OCI-LY3 (cell line): ENCODE data around the gene QPCTL.

ENCODE experiments used
- H2AFZ ChIP-seq: fragments of 200-600, 300-600 bp; shearing (Covaris generic); 2 replicates; pipeline ENCODE4 v1.6.0; 2014; ENCODE audit warnings: antibody characterized with exemption, low read depth, low read length
- H3K27ac ChIP-seq: fragments of 200-600, 300-600 bp; sonication (generic); 2 replicates; pipeline ENCODE4 v1.5.1; 2014; ENCODE audit warnings: mild to moderate bottlenecking, low read length, moderate library complexity, mixed read lengths
- H3K27me3 ChIP-seq: fragments of 200-600, 300-600 bp; sonication (generic); 2 replicates; pipeline ENCODE4 v1.6.1; 2014; ENCODE audit warnings: low read depth, low read length, mixed read lengths
- H3K36me3 ChIP-seq: fragments of 200-600, 300-600 bp; sonication (generic); replicated peaks from 2 replicates; pipeline ENCODE3; 2014; ENCODE audit warnings: low read depth, low read length, mixed read lengths
- H3K4me1 ChIP-seq: fragments of 300-600, 200-600 bp; sonication (generic); 2 replicates; pipeline ENCODE4 v1.6.1; 2014; ENCODE audit warnings: low read length, mixed read lengths
- H3K4me2 ChIP-seq: fragments of 200-600, 300-600 bp; sonication (generic); 2 replicates; pipeline ENCODE4 v1.6.1; 2014; ENCODE audit warnings: low read length, mixed read lengths
- H3K4me3 ChIP-seq: fragments of 300-600, 200-600 bp; sonication (generic); 2 replicates; pipeline ENCODE4 v1.5.1; 2014; ENCODE audit warnings: antibody characterized with exemption, mild to moderate bottlenecking, low read length, moderate library complexity
- H3K79me2 ChIP-seq: fragments of 300-600, 200-600 bp; shearing (Covaris generic); 2 replicates; pipeline ENCODE4 v1.6.1; 2014; ENCODE audit warnings: mild to moderate bottlenecking, low read length, mixed read lengths
- H3K9ac ChIP-seq: fragments of 300-600, 200-600 bp; shearing (Covaris generic); 2 replicates; pipeline ENCODE4 v1.6.0; 2014; ENCODE audit warnings: mild to moderate bottlenecking, low read length, moderate library complexity
- H3K9me3 ChIP-seq: fragments of 200-600, 300-600 bp; shearing (Covaris generic); 2 replicates; pipeline ENCODE4 v1.6.1; 2014; ENCODE audit warnings: low read length, mixed read lengths; ENCODE audit not compliant: insufficient read depth
- H4K20me1 ChIP-seq: fragments of 200-600, 300-600 bp; sonication (generic); 2 replicates; pipeline ENCODE4 v1.6.1; 2016; ENCODE audit warnings: low read length, mixed read lengths; ENCODE audit not compliant: insufficient read depth
- CTCF ChIP-seq: fragments of 200-600, 300-600 bp; sonication (generic); IDR thresholded peaks from 2 replicates; pipeline ENCODE4 v1.5.1; 2014; ENCODE audit warnings: antibody characterized with exemption, low read length, low read depth
- EZH2phosphoT487 ChIP-seq: fragments of 200-600 bp; shearing (Covaris generic); IDR thresholded peaks from 2 replicates; pipeline ENCODE4 v1.6.1; 2018; ENCODE audit warnings: antibody characterized with exemption, mixed run types, low read depth

Gene QPCTL

GRCh38 chr19:45692187-45693105, at the start of gene QPCTL:
Gene QPCTL (plus strand): TSS chr19:45692666. CDS start chr19:45692704, 38 bp downstream.
- H3K9ac ChIP-seq, result peak within 1 kb of the TSS; percentile 90
- peak within 1 kb of the TSS; percentile 83 for H2AFZ ChIP-seq
- peaks cover 40% of the 10 kb centered on the region for H3K79me2 ChIP-seq
- peak within 1 kb of the TSS; percentile 72 for H3K27ac ChIP-seq
- H3K36me3 ChIP-seq, result peaks cover 37% of the 10 kb centered on the region
- H3K9me3 ChIP-seq, result no peaks in the 10 kb centered on the region
- H3K27me3 ChIP-seq, result no peaks in the 10 kb centered on the region
- H4K20me1 ChIP-seq, result no peaks in the 10 kb centered on the region
- peak within 1 kb of the TSS; percentile 76 for H3K4me2 ChIP-seq
- peak within 1 kb of the TSS; percentile 87 for H3K4me3 ChIP-seq
- H3K4me1 ChIP-seq, result peaks cover 12% of the 10 kb centered on the region
- TF ChIP-seq EZH2phosphoT487, result no peak
- TF ChIP-seq CTCF, result no peak

GRCh38 chr19:45643024-45643926, 49.2 kb upstream of the QPCTL start:
- Histone ChIP-seq H3K27me3 (no peaks in the 10 kb centered on the region), H3K4me1 (peaks cover 36% of the 10 kb centered on the region), H4K20me1 (no peaks in the 10 kb centered on the region), H3K79me2 (peaks cover 3% of the 10 kb centered on the region; the same call in 1 of the 2 replicates), H3K36me3 (no peaks in the 10 kb centered on the region), H3K4me3 (peak overlapping the region; percentile 90), H3K9ac (peak overlapping the region; percentile 91), H2AFZ (peak overlapping the region; percentile 35), H3K9me3 (no peaks in the 10 kb centered on the region), H3K27ac (peak overlapping the region; percentile 95), H3K4me2 (peak overlapping the region; percentile 79)
- peak; percentile 99 for TF ChIP-seq CTCF
- TF ChIP-seq EZH2phosphoT487, result no peak

GRCh38 chr19:45643927-45644771, 48.3 kb upstream of the QPCTL start:
- Histone ChIP-seq H4K20me1 (no peaks in the 10 kb centered on the region), H3K27ac (peak overlapping the region; percentile 95), H3K4me2 (peak overlapping the region; percentile 79), H3K79me2 (no peaks in the 10 kb centered on the region; the same call in 1 of the 2 replicates), H3K27me3 (no peaks in the 10 kb centered on the region), H3K9ac (peak overlapping the region; percentile 91), H3K4me3 (peak overlapping the region; percentile 90), H3K9me3 (no peaks in the 10 kb centered on the region), H3K36me3 (no peaks in the 10 kb centered on the region), H2AFZ (peak overlapping the region; percentile 35), H3K4me1 (peaks cover 30% of the 10 kb centered on the region)
- TF ChIP-seq EZH2phosphoT487, result no peak
- TF ChIP-seq CTCF, result no peak
